Vagina (tissue), 2 donors: ENCODE measurements around the gene NCCRP1. TPM values are rescaled to one million over a fixed set of nuclear protein-coding genes. Genes with fewer than 3 reads are reported as not detected.

ENCODE experiments used
- DNase-seq, 2 donors: peaks; one replicate each; pipeline ENCODE4 v3.0.0-alpha.2; 2017; ENCODE audit errors: extremely low spot score in 2 of 2
- H3K27ac ChIP-seq: fragments of 200-600 bp; sonication (generic); one replicate; pipeline ENCODE4 v1.5.1; 2019
- H3K27me3 ChIP-seq: fragments of 200-600 bp; sonication (generic); one replicate; pipeline ENCODE4 v1.5.1; 2019
- H3K36me3 ChIP-seq, 2 donors: fragments of 200-600 bp; sonication (generic); one replicate each; pipeline ENCODE4 v1.5.1; 2017 to 2019
- H3K4me1 ChIP-seq: fragments of 200-600 bp; sonication (generic); one replicate; pipeline ENCODE4 v1.5.1; 2019
- H3K4me3 ChIP-seq, 2 donors: fragments of 200-600 bp; sonication (generic); 1 replicate in 1 of 2; 2 replicates in 1 of 2; pipeline ENCODE4 v1.5.1; 2016 to 2019
- H3K9me3 ChIP-seq: fragments of 200-600 bp; sonication (generic); one replicate; pipeline ENCODE4 v1.5.1; 2019
- POLR2A ChIP-seq, 2 donors: fragments of 450-650 bp; IDR thresholded peaks; one replicate each; pipeline ENCODE4 v1.6.1; 2017; ENCODE audit warnings: antibody characterized with exemption in 2 of 2, mild to moderate bottlenecking in 2 of 2, moderate library complexity in 2 of 2
- POLR2AphosphoS5 ChIP-seq, 2 donors: sonication (generic); formaldehyde crosslinking; IDR thresholded peaks; one replicate each; pipeline ENCODE4 v1.9.0; 2017; ENCODE audit warnings: antibody characterized with exemption in 2 of 2, mild to moderate bottlenecking in 2 of 2, low read depth in 1 of 2; ENCODE audit not compliant: insufficient read depth in 1 of 2
- intact Hi-C: fragments of 100-400 bp; cut with DNase I; formaldehyde crosslinking; loops from one replicate; pipeline ENCODE4 v1.15.1; 2023
- total RNA-seq: library from RNA; depleted of rRNA; stranded (reverse); fragments of >200 nt; gene quantifications from one replicate; pipeline ENCODE4 v1.2.3, GENCODE V29; 2016
- TF ChIP-seq, protein P1 (sequence below), 3 experiments: fragments of 450-650 bp in 2 of 3; fragments of 200-600 bp in 1 of 3; sonication (generic) in 1 of 3; IDR thresholded peaks; one replicate each; pipeline ENCODE4 v1.5.1; 2017 to 2019; ENCODE audit warnings: antibody characterized with exemption in 3 of 3, mild to moderate bottlenecking in 2 of 3, moderate library complexity in 2 of 3

Gene NCCRP1
- total RNA-seq, 1 donor from 2014 or later, result 41.7 TPM

DNA sequence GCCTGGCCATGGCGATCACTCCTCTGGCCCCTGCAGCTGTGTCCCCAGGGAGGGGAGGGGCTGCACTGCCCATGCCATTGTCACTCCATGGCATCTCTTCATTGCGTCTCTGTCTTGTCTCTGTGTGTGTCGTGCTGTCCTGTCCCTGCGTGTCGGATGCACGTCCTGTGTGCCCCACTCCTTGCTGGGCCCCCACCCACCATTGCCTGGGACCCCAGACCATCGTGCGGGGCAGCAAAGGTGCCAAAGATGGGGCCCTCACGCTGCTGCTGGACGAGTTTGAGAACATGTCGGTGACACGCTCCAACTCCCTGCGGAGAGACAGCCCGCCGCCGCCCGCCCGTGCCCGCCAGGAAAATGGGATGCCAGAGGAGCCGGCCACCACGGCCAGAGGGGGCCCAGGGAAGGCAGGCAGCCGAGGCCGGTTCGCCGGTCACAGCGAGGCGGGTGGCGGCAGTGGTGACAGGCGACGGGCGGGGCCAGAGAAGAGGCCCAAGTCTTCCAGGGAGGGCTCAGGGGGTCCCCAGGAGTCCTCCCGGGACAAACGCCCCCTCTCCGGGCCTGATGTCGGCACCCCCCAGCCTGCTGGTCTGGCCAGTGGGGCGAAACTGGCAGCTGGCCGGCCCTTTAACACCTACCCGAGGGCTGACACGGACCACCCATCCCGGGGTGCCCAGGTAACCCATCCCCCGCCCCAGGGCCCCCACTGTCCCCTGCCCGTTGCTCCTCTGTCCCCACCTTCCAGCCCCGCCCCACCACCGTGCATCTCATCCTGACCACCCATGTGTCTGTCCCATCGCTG is 23.9 kb upstream of the NCCRP1 start:
- Histone ChIP-seq H3K27ac (no peak overlapping the region), H3K9me3 (no peaks in the 10 kb centered on the region), H3K36me3 (peaks cover 0 to 67% of the 10 kb centered on the region in 2 donors), H3K4me3 (no peak overlapping the region), H3K4me1 (peaks cover 3% of the 10 kb centered on the region), H3K27me3 (no peaks in the 10 kb centered on the region)
- intact Hi-C loops, result no loop called here
- TF ChIP-seq, protein P1, sequence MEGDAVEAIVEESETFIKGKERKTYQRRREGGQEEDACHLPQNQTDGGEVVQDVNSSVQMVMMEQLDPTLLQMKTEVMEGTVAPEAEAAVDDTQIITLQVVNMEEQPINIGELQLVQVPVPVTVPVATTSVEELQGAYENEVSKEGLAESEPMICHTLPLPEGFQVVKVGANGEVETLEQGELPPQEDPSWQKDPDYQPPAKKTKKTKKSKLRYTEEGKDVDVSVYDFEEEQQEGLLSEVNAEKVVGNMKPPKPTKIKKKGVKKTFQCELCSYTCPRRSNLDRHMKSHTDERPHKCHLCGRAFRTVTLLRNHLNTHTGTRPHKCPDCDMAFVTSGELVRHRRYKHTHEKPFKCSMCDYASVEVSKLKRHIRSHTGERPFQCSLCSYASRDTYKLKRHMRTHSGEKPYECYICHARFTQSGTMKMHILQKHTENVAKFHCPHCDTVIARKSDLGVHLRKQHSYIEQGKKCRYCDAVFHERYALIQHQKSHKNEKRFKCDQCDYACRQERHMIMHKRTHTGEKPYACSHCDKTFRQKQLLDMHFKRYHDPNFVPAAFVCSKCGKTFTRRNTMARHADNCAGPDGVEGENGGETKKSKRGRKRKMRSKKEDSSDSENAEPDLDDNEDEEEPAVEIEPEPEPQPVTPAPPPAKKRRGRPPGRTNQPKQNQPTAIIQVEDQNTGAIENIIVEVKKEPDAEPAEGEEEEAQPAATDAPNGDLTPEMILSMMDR (IDR thresholded peaks at IDR 0.05), result no peak
- no peak for TF ChIP-seq POLR2A (IDR thresholded peaks at IDR 0.05)
- DNase-seq, result no peak

DNA sequence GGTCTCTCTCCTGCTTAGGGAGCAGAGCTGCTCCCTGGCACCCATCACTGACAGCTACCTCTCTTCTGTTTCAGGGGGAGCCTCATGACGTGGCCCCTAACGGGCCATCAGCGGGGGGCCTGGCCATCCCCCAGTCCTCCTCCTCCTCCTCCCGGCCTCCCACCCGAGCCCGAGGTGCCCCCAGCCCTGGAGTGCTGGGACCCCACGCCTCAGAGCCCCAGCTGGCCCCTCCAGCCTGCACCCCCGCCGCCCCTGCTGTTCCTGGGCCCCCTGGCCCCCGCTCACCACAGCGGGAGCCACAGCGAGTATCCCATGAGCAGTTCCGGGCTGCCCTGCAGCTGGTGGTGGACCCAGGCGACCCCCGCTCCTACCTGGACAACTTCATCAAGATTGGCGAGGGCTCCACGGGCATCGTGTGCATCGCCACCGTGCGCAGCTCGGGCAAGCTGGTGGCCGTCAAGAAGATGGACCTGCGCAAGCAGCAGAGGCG is 23.2 kb upstream of the NCCRP1 start:
- H3K27me3 ChIP-seq, result no peaks in the 10 kb centered on the region
- peaks cover 0 to 74% of the 10 kb centered on the region in 2 donors for H3K36me3 ChIP-seq
- intact Hi-C loops, result no loop called here
- TF ChIP-seq, protein P1 (IDR thresholded peaks at IDR 0.05), result no peak
- TF ChIP-seq POLR2A (IDR thresholded peaks at IDR 0.05) (no peak), POLR2AphosphoS5 (IDR thresholded peaks at IDR 0.05; ENCODE audit: insufficient read depth in 1 of 2, low read depth in 1 of 2) (no peak)
- DNase-seq, result no peak
- H3K4me3 ChIP-seq, result no peak overlapping the region
- no peaks in the 10 kb centered on the region for H3K4me1 ChIP-seq
- H3K27ac ChIP-seq, result no peak overlapping the region
- no peaks in the 10 kb centered on the region for H3K9me3 ChIP-seq

DNA sequence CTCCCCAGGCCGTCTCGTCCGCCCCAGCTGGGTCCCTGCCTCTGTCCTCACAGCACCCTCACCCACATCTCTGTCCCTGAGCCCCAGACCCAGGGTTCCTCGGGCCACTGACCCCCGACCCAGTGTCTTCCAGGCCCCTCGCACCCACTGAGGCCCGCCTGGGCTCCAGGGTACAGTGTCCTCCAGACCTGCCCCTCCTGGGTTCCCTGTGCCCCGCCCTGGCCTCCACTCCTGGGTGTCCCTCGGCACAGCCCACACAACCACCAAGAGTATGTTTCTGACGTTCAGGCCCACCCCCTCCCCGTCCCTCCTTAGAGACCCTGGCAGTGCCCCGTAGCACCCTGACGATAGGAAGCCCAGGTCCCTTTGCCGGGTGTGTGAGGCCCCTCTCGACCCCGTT is 22.6 kb upstream of the NCCRP1 start:
- intact Hi-C loops, result no loop called here
- H3K4me1 ChIP-seq, result no peaks in the 10 kb centered on the region
- no peak overlapping the region for H3K4me3 ChIP-seq
- no peaks in the 10 kb centered on the region for H3K9me3 ChIP-seq
- TF ChIP-seq, protein P1 (IDR thresholded peaks at IDR 0.05), result no peak
- TF ChIP-seq POLR2A (IDR thresholded peaks at IDR 0.05), result no peak
- TF ChIP-seq POLR2AphosphoS5 (IDR thresholded peaks at IDR 0.05; ENCODE audit: insufficient read depth in 1 of 2, low read depth in 1 of 2), result no peak
- H3K36me3 ChIP-seq, result peaks cover 0 to 77% of the 10 kb centered on the region in 2 donors
- no peak for DNase-seq
- no peaks in the 10 kb centered on the region for H3K27me3 ChIP-seq
- no peak overlapping the region for H3K27ac ChIP-seq

DNA sequence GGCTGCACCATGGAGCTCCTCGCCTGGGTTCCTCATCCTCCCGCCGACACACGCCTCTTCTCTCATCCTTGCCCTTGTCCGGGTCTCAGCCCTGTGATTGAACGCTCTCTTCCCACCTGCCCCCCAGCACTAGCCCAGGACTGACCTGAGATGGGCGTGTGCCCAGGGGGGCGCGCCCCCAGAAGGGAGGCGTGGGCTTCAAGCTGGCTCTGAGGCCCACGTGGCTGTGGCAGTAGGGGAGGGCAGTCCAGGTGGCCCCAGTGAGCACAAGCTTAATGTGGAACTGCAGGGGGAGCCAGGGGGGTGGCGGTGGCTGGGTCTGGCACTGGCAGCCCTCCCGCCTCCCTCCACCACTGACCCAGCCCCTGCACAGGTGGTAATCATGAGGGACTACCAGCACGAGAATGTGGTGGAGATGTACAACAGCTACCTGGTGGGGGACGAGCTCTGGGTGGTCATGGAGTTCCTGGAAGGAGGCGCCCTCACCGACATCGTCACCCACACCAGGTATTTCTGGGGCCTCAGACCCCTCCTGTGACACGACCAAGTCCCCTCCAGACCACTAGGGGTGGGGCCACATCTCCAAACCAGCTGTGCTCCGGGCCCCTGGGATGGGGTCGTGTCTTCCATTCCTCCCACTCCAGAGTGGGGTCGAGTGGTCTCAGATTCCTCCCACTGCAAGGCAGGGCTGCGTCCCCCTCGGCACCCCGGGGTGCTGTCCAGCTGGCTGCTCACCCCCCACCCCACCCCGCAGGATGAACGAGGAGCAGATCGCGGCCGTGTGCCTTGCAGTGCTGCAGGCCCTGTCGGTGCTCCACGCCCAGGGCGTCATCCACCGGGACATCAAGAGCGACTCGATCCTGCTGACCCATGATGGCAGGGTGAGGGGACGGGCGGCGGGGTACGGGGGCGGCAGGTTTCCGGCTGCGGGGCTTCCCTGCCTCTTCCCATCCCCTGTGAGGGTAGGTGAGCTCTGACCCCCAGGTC is 21.9 kb upstream of the NCCRP1 start:
- H3K27ac ChIP-seq, result no peak overlapping the region
- DNase-seq, result no peak
- no peaks in the 10 kb centered on the region for H3K27me3 ChIP-seq
- H3K9me3 ChIP-seq, result no peaks in the 10 kb centered on the region
- H3K36me3 ChIP-seq, result peaks cover 0 to 71% of the 10 kb centered on the region in 2 donors
- no peak overlapping the region for H3K4me3 ChIP-seq
- no peak for TF ChIP-seq POLR2A (IDR thresholded peaks at IDR 0.05)
- TF ChIP-seq, protein P1 (IDR thresholded peaks at IDR 0.05), result no peak
- no peak for TF ChIP-seq POLR2AphosphoS5 (IDR thresholded peaks at IDR 0.05; ENCODE audit: insufficient read depth in 1 of 2, low read depth in 1 of 2)
- no peaks in the 10 kb centered on the region for H3K4me1 ChIP-seq
- intact Hi-C loops, result no loop called here
